Measurements from ENCODE around the gene CDK6.

DNA sequence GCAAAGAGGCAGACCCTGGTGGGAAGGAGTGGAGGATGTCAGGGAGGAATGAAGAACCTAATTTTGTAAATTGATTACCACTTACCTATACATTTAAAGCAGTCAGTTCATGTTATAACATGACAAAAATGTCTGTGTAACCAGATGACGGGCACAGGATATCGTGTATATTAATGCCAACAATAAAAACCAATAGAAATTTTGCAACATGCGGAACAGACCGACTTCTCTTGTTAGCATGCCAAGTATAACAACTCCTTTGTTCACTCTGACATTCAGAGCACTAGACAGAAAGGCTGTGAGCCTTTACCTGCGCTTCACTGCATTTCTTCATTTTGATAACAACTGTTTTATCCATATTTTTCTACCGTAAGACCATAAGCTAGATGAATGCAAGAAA is 29.9 kb downstream of the CDK6 start:
- TF ChIP-seq, protein P1, sequence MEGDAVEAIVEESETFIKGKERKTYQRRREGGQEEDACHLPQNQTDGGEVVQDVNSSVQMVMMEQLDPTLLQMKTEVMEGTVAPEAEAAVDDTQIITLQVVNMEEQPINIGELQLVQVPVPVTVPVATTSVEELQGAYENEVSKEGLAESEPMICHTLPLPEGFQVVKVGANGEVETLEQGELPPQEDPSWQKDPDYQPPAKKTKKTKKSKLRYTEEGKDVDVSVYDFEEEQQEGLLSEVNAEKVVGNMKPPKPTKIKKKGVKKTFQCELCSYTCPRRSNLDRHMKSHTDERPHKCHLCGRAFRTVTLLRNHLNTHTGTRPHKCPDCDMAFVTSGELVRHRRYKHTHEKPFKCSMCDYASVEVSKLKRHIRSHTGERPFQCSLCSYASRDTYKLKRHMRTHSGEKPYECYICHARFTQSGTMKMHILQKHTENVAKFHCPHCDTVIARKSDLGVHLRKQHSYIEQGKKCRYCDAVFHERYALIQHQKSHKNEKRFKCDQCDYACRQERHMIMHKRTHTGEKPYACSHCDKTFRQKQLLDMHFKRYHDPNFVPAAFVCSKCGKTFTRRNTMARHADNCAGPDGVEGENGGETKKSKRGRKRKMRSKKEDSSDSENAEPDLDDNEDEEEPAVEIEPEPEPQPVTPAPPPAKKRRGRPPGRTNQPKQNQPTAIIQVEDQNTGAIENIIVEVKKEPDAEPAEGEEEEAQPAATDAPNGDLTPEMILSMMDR (IDR thresholded peaks at IDR 0.05; ENCODE audit: borderline replicate concordance, extremely low read depth, low read length, poor library complexity, severe bottlenecking) = no peak
- no peak for TF ChIP-seq EZH2 (IDR thresholded peaks at IDR 0.05; ENCODE audit: borderline replicate concordance, low read depth, low read length, severe bottlenecking)
